IMR-90 (cell line): ENCODE data around the gene KRTAP10-1. TPM values are rescaled to one million over a fixed set of nuclear protein-coding genes. Genes with fewer than 3 reads are reported as not detected.

Experiments used
- ATAC-seq: fragments of 200-7000 bp; cut with Tn5 transposase; 2 replicates; pipeline ENCODE4 v1.9.1; 2020; ENCODE audit warnings: low read depth, mild to moderate bottlenecking, moderate library complexity
- BruUV-seq: library from RNA; stranded (reverse); fragments of 400-500 nt; replicated peaks from 2 replicates; lab custom pipeline; 2021; lab: Mats Ljungman, UMichigan
- CTCF ChIA-PET: fragments of 300-600 bp; formaldehyde crosslinking; extraction: SDS; loops from one replicate; lab custom pipeline; 2021; ENCODE audit warnings: antibody characterized with exemption; lab: Yijun Ruan, JAX
- POLR2A ChIA-PET: fragments of 300-600 bp; sonication (Branson Sonifier 250); formaldehyde crosslinking; loops from one replicate; lab custom pipeline; 2022; ENCODE audit warnings: antibody characterized with exemption; ENCODE audit not compliant: unreplicated experiment; lab: Charles Lee
- DNase-seq: peaks from one replicate; pipeline ENCODE4 v3.0.0; 2013
- H2AFZ ChIP-seq: replicated peaks from 2 replicates; pipeline ENCODE3; 2013; ENCODE audit warnings: low read length, mild to moderate bottlenecking; ENCODE audit not compliant: poor library complexity
- H2AK5ac ChIP-seq: 2 replicates; pipeline ENCODE4 v1.6.1; 2013; ENCODE audit warnings: low read depth, low read length, inconsistent platforms
- H2AK9ac ChIP-seq: replicated peaks from 2 replicates; pipeline ENCODE3; 2013; ENCODE audit warnings: mild to moderate bottlenecking, low read depth, low read length, moderate library complexity; ENCODE audit not compliant: poor library complexity
- H2BK120ac ChIP-seq: 2 replicates; pipeline ENCODE4 v1.6.1; 2013; ENCODE audit warnings: low read depth, low read length, inconsistent platforms
- H2BK15ac ChIP-seq: 3 replicates; pipeline ENCODE4 v1.6.1; 2013; ENCODE audit warnings: low read depth, low read length, inconsistent platforms
- H2BK20ac ChIP-seq: 2 replicates; pipeline ENCODE4 v1.6.1; 2013; ENCODE audit warnings: low read depth, mild to moderate bottlenecking, inconsistent platforms, low read length, moderate library complexity
- H2BK5ac ChIP-seq: 2 replicates; pipeline ENCODE4 v1.6.1; 2013; ENCODE audit warnings: mild to moderate bottlenecking, low read depth, low read length, inconsistent platforms; ENCODE audit not compliant: poor library complexity, severe bottlenecking
- H3K14ac ChIP-seq: replicated peaks from 2 replicates; pipeline ENCODE4 v1.6.1; 2013; ENCODE audit warnings: low read depth, low read length, inconsistent platforms
- H3K18ac ChIP-seq: 2 replicates; pipeline ENCODE4 v1.6.1; 2013; ENCODE audit warnings: low read depth, low read length, control low read depth
- H3K23ac ChIP-seq: 2 replicates; pipeline ENCODE4 v1.6.1; 2013; ENCODE audit warnings: low read depth, low read length, inconsistent platforms
- H3K27ac ChIP-seq: 2 replicates; pipeline ENCODE4 v1.5.1; 2013; ENCODE audit warnings: mild to moderate bottlenecking, control low read depth, low read length; ENCODE audit not compliant: insufficient read depth
- H3K27me3 ChIP-seq: 2 replicates; pipeline ENCODE4 v1.6.1; 2013; ENCODE audit warnings: low read length; ENCODE audit not compliant: control insufficient read depth, insufficient read depth
- H3K36me3 ChIP-seq: 2 replicates; pipeline ENCODE4 v1.6.1; 2013; ENCODE audit warnings: low read length, mixed read lengths; ENCODE audit not compliant: control insufficient read depth, insufficient read depth
- H3K4ac ChIP-seq: 2 replicates; pipeline ENCODE4 v1.6.1; 2013; ENCODE audit warnings: low read depth, low read length, inconsistent platforms
- H3K4me1 ChIP-seq: 2 replicates; pipeline ENCODE4 v1.6.1; 2013; ENCODE audit warnings: low read length, mixed read lengths; ENCODE audit not compliant: control insufficient read depth, insufficient read depth
- H3K4me2 ChIP-seq: 2 replicates; pipeline ENCODE4 v1.6.1; 2013; ENCODE audit warnings: low read depth, mild to moderate bottlenecking, control low read depth, low read length, moderate library complexity
- H3K4me3 ChIP-seq: 2 replicates; pipeline ENCODE4 v1.5.1; 2013; ENCODE audit warnings: low read depth, mild to moderate bottlenecking, control low read depth, low read length, moderate library complexity; ENCODE audit not compliant: insufficient read depth
- H3K56ac ChIP-seq: 2 replicates; pipeline ENCODE4 v1.6.1; 2013; ENCODE audit warnings: low read length, inconsistent platforms; ENCODE audit not compliant: insufficient read depth; ENCODE audit errors: extremely low read depth
- H3K79me1 ChIP-seq, 2 experiments: 2 replicates each; pipeline ENCODE4 v1.6.1; 2013; ENCODE audit warnings: low read length in 2 of 2, inconsistent platforms in 1 of 2, low read depth in 1 of 2
- H3K9ac ChIP-seq: 2 replicates; pipeline ENCODE4 v1.6.1; 2013; ENCODE audit warnings: low read depth, low read length, control low read depth
- H3K9me1 ChIP-seq: 2 replicates; pipeline ENCODE4 v1.6.1; 2013; ENCODE audit warnings: low read length, inconsistent platforms; ENCODE audit not compliant: insufficient read depth
- H3K9me3 ChIP-seq: 2 replicates; pipeline ENCODE4 v1.6.1; 2013; ENCODE audit warnings: low read length; ENCODE audit not compliant: control insufficient read depth, insufficient read depth
- H4K20me1 ChIP-seq: 2 replicates; pipeline ENCODE4 v1.6.1; 2013; ENCODE audit warnings: low read length, inconsistent platforms; ENCODE audit not compliant: insufficient read depth
- H4K5ac ChIP-seq: 2 replicates; pipeline ENCODE4 v1.6.1; 2013; ENCODE audit warnings: mild to moderate bottlenecking, low read depth, low read length, control low read depth
- H4K8ac ChIP-seq, 2 experiments: 2 replicates each; pipeline ENCODE4 v1.6.1; 2013; ENCODE audit warnings: low read depth in 2 of 2, low read length in 2 of 2, control low read depth in 1 of 2, inconsistent platforms in 1 of 2
- H4K91ac ChIP-seq: 2 replicates; pipeline ENCODE4 v1.6.1; 2013; ENCODE audit warnings: low read depth, low read length, inconsistent platforms; ENCODE audit not compliant: insufficient read depth
- BHLHE40 ChIP-seq: fragments of 150-350 bp; IDR thresholded peaks from 2 replicates; pipeline ENCODE4 v1.6.1; 2016; ENCODE audit warnings: mild to moderate bottlenecking, low read depth, low read length
- CEBPB ChIP-seq: IDR thresholded peaks from 2 replicates; pipeline ENCODE4 v1.6.1; 2012; ENCODE audit warnings: low read depth, low read length, improper control_type of control experiment
- NFE2L2 ChIP-seq: fragments of 150-350 bp; IDR thresholded peaks from 2 replicates; pipeline ENCODE4 v1.6.1; 2016; ENCODE audit warnings: low read depth, mild to moderate bottlenecking, low read length
- RCOR1 ChIP-seq: IDR thresholded peaks from 2 replicates; pipeline ENCODE4 v1.6.1; 2012; ENCODE audit warnings: mild to moderate bottlenecking, low read length, improper control_type of control experiment; ENCODE audit not compliant: insufficient replicate concordance
- RFX5 ChIP-seq: IDR thresholded peaks from 2 replicates; pipeline ENCODE4 v1.8.0; 2012; ENCODE audit warnings: low read depth, mild to moderate bottlenecking, low read length, moderate library complexity
- SMC3 ChIP-seq: fragments of 150-350 bp; IDR thresholded peaks from 2 replicates; pipeline ENCODE4 v1.6.1; 2016; ENCODE audit warnings: low read depth, mild to moderate bottlenecking, antibody characterized with exemption, low read length, moderate library complexity
- WGBS, 2 experiments: methylation state at CpG; one replicate each; pipeline versions ENCODE4 v1.1.5 to v1.1.7; 2013; ENCODE audit warnings: missing lambda C conversion rate in 2 of 2; ENCODE audit not compliant: insufficient read length in 1 of 2; ENCODE audit errors: extremely low coverage in 2 of 2; 5-methylcytosine and 5-hydroxymethylcytosine counted together
- dilution Hi-C: fragments of 300-500 bp; cut with HindIII; formaldehyde crosslinking; loops from one replicate; pipeline ENCODE4 v1.14.3; 2018; ENCODE audit warnings: low sequenced_read_pairs; ENCODE audit not compliant: unreplicated experiment
- in situ Hi-C: fragments of 300-500 bp; cut with MboI; formaldehyde crosslinking; loops from 3 replicates; pipeline ENCODE4 v1.14.3; 2019; ENCODE audit warnings: low sequenced_read_pairs, inconsistent platforms, mixed read lengths
- intact Hi-C: fragments of 100-400 bp; cut with micrococcal nuclease; formaldehyde crosslinking; loops from 2 replicates; pipeline ENCODE4 v1.10.0; 2022
- polyA plus RNA-seq, 3 experiments: library from polyadenylated mRNA; depleted of rRNA; stranded (reverse); fragments of >200 nt; gene quantifications; 2 replicates each; pipeline ENCODE4 v1.2.3, GENCODE V29; 2012; ENCODE audit warnings: low replicate concordance in 1 of 3
- total RNA-seq: library from RNA; depleted of rRNA; stranded (reverse); fragments of >200 nt; gene quantifications from 2 replicates; pipeline ENCODE4 v1.2.3, GENCODE V29; 2012
- TF ChIP-seq, protein P1 (sequence below): fragments of 150-350 bp; IDR thresholded peaks from 2 replicates; pipeline ENCODE4 v1.6.1; 2016; ENCODE audit warnings: low read depth, mild to moderate bottlenecking, low read length, moderate library complexity, borderline replicate concordance

KRTAP10-1 gene
- total and polyA plus RNA-seq, 2 of the 4 experiments (the other 2 are of a cell fraction): not detected

DNA sequence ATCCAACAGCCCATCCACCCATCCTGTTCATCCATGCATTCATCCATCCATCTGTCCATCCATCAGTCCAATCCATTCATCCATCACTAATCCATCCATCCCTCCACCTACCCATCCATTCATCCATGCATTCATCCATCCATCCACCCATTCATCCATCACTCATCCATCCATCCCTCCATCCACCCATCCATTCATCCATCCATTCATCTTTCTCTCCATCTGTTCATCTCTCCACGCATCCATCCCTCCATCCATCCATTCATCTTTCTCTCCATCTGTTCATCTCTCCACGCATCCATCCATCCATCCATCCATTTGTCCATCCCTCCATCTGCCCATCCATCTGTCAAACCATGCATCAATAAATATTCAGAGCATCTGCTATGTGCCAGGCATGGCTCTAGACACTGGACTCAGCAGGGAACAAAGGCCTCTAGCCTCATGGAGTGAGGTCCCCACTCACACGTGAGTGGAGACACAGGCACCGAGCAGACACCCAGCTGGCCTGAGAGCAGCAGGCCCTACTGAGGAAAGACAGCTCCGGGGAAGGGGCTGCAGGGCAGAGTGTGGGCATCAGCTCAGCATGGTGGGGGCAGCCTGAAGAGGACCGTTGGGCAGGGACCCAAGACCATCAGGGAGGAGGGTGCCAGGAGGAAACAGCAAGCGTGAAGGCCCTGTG lies 9.6 kb downstream of the KRTAP10-1 start:
- Histone ChIP-seq H3K9me1 (no peaks in the 10 kb centered on the region), H3K23ac (no peak overlapping the region), H2AFZ (no peak overlapping the region), H3K18ac (no peak overlapping the region), H2AK9ac (no peak overlapping the region), H2BK120ac (no peak overlapping the region), H3K9me3 (peaks cover 22% of the 10 kb centered on the region; the same call in 1 of the 2 replicates), H2AK5ac (no peak overlapping the region), H3K4me1 (no peaks in the 10 kb centered on the region), H3K56ac (no peak overlapping the region), H3K79me1 (no peaks in the 10 kb centered on the region), H2BK20ac (no peak overlapping the region), H2BK5ac (no peak overlapping the region), H3K27ac (no peak overlapping the region), H4K91ac (no peak overlapping the region), H4K5ac (no peak overlapping the region), H3K4me3 (no peak overlapping the region), H3K27me3 (no peaks in the 10 kb centered on the region), H3K4me2 (no peak overlapping the region), H2BK15ac (no peak overlapping the region), H3K14ac (no peak overlapping the region), H4K8ac (no peak overlapping the region), H4K20me1 (no peaks in the 10 kb centered on the region), H3K4ac (no peak overlapping the region), H3K9ac (no peak overlapping the region), H3K36me3 (no peaks in the 10 kb centered on the region)
- WGBS, 2 experiments: 29% methylated on average over 2 of the region's 7 CpGs; no CpG with 5 or more reads in 1 of the 2 experiments
- POLR2A ChIA-PET: no interaction called here
- dilution Hi-C loops (no loop called here), intact Hi-C loops (no loop called here), in situ Hi-C loops (no loop called here)
- CTCF ChIA-PET: no interaction called here
- DNase-seq (no peak), ATAC-seq (no peak)
- no peak for TF ChIP-seq RCOR1
- TF ChIP-seq SMC3: no peak
- TF ChIP-seq NFE2L2: no peak
- TF ChIP-seq, protein P1, sequence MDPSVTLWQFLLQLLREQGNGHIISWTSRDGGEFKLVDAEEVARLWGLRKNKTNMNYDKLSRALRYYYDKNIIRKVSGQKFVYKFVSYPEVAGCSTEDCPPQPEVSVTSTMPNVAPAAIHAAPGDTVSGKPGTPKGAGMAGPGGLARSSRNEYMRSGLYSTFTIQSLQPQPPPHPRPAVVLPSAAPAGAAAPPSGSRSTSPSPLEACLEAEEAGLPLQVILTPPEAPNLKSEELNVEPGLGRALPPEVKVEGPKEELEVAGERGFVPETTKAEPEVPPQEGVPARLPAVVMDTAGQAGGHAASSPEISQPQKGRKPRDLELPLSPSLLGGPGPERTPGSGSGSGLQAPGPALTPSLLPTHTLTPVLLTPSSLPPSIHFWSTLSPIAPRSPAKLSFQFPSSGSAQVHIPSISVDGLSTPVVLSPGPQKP: no peak
- no peak for TF ChIP-seq RFX5
- TF ChIP-seq BHLHE40: no peak
- TF ChIP-seq CEBPB: no peak
- BruUV-seq: no TSS peak
